Astrocyte of the cerebellum (primary cell): ENCODE measurements around the gene RBM18.

Experiments used
- DNase-seq: peaks from one replicate; pipeline ENCODE4 v3.0.0-alpha.2; 2011; ENCODE audit warnings: low read depth
- H3K4me3 ChIP-seq: 2 replicates; pipeline ENCODE4 v1.5.1; 2011; ENCODE audit warnings: mild to moderate bottlenecking, low read depth, low read length, moderate library complexity
- in situ Hi-C: cut with HindIII; loops from 2 replicates; pipeline ENCODE4 v1.10.0; 2017; ENCODE audit warnings: low sequenced_read_pairs
- TF ChIP-seq, protein P1 (sequence below): IDR thresholded peaks from 2 replicates; pipeline ENCODE4 v1.5.1; 2012; ENCODE audit warnings: low read length, low read depth, moderate library complexity, mild to moderate bottlenecking; ENCODE audit errors: missing control alignments

Gene RBM18

DNA sequence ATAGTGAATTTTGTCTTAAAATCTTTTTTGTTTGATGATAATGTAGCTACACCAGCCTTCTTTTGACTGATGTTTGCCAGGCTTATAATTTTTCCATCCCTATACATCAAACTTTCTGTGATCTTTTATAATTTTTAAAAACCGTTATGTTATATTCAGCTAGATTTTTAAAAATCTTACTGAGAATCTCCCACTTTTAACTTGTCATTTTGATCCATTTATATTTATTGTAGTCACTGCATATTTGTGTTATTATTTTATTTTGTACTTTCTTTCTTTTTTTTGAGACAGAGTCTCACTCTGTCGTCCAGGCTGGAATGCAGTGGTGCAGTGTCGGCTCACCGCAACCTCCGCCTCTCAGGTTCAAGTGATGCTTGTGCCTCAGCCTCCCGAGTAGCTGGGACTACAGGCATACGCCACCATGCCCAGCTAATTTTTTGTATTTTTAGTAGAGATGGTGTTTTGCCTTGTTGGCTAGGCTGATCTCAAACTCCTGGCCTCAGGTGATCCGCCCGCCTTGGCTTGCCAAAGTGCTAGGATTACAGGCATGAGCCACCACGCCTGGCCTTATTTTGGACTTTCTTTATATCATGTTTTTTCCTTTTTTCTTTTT lies 12.8 kb upstream of the RBM18 start:
- in situ Hi-C loops = no loop called here
- TF ChIP-seq, protein P1, sequence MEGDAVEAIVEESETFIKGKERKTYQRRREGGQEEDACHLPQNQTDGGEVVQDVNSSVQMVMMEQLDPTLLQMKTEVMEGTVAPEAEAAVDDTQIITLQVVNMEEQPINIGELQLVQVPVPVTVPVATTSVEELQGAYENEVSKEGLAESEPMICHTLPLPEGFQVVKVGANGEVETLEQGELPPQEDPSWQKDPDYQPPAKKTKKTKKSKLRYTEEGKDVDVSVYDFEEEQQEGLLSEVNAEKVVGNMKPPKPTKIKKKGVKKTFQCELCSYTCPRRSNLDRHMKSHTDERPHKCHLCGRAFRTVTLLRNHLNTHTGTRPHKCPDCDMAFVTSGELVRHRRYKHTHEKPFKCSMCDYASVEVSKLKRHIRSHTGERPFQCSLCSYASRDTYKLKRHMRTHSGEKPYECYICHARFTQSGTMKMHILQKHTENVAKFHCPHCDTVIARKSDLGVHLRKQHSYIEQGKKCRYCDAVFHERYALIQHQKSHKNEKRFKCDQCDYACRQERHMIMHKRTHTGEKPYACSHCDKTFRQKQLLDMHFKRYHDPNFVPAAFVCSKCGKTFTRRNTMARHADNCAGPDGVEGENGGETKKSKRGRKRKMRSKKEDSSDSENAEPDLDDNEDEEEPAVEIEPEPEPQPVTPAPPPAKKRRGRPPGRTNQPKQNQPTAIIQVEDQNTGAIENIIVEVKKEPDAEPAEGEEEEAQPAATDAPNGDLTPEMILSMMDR = no peak
- DNase-seq = no peak
- no peak overlapping the region for H3K4me3 ChIP-seq

DNA sequence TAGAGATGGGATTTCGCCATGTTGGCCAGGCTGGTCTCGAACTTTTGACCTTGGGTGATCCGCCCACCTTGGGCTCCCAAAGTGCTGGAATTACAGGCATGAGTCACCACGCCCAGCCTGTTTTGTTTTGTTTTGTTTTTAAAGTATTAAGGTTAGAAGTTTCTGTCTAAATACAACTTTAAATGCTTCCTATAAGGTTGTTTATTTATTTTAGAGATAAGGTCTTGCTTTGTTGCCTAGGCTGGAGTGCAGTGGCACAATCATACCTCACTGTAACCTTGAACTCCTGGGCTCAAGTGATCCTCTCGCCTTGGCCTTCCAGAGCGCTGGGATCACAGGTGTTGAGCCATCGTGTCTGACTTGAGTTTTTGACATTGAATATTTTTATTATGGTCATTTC lies 11.5 kb upstream of the RBM18 start:
- TF ChIP-seq, protein P1 = no peak
- no peak overlapping the region for H3K4me3 ChIP-seq
- DNase-seq = no peak
- in situ Hi-C loops = no loop called here

DNA sequence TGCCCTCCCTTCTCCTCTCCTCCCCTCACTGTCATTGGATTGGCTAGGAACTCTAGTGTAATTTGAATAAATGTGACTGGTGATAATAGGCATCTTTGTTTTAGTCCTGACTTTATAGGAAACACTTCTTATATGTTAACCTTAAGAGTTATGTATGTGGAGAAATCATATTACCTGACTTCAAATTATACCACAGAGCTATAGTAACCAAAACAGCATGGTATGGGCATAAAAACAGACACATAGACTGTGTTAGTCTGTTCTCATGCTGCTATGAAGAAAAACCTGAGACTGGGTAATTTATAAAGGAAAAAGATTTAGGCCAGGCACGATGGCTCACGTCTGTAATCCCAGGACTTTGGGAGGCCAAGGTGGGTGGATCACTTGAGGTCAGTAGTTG lies 9.4 kb upstream of the RBM18 start:
- TF ChIP-seq, protein P1 = no peak
- in situ Hi-C loops = no loop called here
- no peak overlapping the region for H3K4me3 ChIP-seq
- DNase-seq = no peak

DNA sequence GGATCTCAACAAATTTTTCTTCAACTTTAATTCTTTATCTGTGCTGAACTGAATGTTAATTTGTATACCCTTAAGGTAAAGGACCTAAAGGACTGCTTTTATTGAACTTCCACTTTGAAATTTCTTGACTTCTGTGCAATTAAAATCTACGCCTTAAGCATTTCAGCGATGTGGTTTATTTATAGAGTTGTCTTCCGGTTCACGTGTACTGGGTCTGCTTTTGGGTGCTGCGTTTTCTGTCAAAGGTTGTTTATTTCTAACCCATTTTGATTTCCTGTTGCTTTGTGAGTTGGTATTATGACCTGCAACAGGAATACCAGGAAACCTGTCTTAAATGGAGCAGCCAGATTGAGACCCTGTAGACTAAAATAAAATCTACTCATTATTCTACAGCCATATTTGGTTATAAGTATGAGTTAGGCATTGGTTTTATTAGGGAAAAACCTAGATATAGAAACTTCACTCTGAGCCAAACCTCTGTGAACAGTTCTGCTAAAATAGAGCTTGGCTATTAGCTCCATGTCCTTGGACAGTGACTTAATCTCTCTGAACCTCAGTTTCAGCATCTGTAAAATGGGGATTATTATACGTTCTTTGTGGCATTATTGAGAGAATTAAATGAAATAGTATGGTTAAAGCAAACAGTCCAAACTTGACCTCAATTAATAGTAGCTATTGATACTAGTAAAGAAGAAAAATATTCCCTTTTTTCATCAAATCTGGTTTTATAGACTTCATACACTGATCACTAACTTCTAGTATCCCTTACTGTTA lies 3.6 kb upstream of the RBM18 start:
- no peak for DNase-seq
- in situ Hi-C loops = no loop called here
- TF ChIP-seq, protein P1 = no peak
- H3K4me3 ChIP-seq = no peak overlapping the region

DNA sequence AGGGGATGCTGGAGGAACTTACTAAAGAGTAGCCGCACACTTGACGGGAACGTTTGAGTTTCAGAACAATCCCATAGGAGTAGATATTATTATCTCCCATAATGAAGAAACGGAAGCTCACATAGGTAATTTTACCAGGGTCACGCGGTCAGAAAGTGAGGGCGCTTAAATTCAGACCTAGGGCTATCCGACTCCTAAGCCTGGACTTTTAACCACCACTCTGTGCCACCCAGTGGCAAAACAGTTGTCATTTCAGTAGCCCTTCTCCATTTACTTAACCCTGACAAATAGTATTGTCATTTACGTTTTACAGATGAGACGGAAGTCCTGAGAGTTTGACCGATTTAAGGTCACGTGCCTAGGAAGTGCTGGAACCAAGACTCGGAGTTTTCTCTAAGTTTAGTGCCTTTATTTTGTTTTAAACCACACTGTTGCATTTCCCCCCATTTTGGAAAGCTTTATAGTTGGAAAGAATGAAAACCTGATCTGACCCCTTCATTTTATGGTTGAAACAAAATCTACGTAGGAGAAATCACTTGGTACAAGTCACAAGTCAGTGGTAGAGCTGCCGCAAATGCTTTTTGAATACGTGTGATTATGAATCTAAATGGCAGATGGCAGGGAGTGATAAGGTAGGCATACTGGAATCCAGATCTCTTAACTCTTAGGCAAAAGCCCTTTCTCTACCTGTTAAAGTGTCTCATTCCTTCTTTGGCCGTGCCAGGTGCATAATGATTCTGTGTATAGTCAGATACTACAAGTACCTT lies 692 bp upstream of the RBM18 start:
- peak overlapping the region; percentile 91 for H3K4me3 ChIP-seq
- in situ Hi-C loops = no loop called here
- TF ChIP-seq, protein P1 = no peak
- DNase-seq = no peak

DNA sequence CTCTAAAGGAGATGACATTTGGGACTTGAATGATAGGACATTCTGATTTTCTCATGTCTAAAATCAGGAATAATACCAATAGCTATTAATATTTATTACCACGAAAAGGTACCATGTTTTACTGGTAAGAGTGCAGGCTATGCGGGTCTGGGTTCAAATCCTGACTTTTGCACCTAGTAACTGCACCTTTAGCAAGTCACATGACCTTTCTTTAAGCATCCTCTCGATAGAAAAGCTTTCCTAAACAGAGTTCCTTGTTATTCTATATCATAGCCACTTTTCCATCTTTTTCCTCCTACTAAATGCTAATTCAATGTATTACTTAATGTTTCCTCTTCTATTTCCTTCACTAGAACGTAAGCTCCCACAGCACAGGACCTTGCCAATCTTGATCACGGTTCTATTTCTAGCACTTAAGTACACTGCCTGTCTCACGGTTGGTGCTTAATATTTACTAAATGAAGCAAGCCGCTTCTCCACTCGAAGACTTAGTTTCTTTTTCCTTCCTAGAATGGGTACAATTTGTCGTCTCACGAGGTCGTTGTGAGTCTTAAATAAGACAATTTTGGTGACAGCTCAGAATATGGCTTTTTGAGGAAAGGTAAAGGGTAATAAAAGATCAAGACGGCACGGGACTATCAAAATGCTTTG lies 816 bp downstream of the RBM18 start:
- in situ Hi-C loops = no loop called here
- H3K4me3 ChIP-seq = peak overlapping the region; percentile 91
- TF ChIP-seq, protein P1 = no peak
- DNase-seq = no peak
